Activated naive CD8-positive, alpha-beta T cell treated with anti-CD3 and anti-CD28 coated beads, Interleukin-2, amount 10 ng/mL, durations not matched to agents 7 days and 5 days (primary cell): Measurements from ENCODE around the gene EFCAB10. TPM values are rescaled to one million over a fixed set of nuclear protein-coding genes. Genes with fewer than 3 reads are reported as not detected.
"Not testable (repeated sequence)": the region's sequence is repeated elsewhere in the genome, so short reads cannot be mapped to it uniquely, and the experiment has no call there.

ENCODE experiments used
- ATAC-seq: fragments of 150-1000 bp; cut with Tn5 transposase; one replicate; pipeline ENCODE4 v1.10.0; 2021; ENCODE audit warnings: low read depth, moderate library complexity
- POLR2A ChIA-PET: fragments of 350-600 bp; sonication (Branson Sonifier 250); formaldehyde crosslinking; loops from one replicate; lab custom pipeline; 2021; ENCODE audit warnings: antibody characterized with exemption; lab: Charles Lee
- DNase-seq: peaks from one replicate; pipeline ENCODE4 v3.0.0; 2021
- H3K27ac Mint-ChIP-seq: one replicate; pipeline ENCODE4 v1.8.0; 2022; ENCODE audit warnings: mild to moderate bottlenecking, mixed read lengths
- H3K27me3 Mint-ChIP-seq: one replicate; pipeline ENCODE4 v1.8.0; 2022; ENCODE audit warnings: mild to moderate bottlenecking, moderate library complexity, mixed read lengths
- H3K36me3 Mint-ChIP-seq: one replicate; pipeline ENCODE4 v1.8.0; 2021; ENCODE audit warnings: mild to moderate bottlenecking, mixed read lengths
- H3K4me1 Mint-ChIP-seq: one replicate; pipeline ENCODE4 v1.8.0; 2021; ENCODE audit warnings: mixed read lengths
- H3K4me3 Mint-ChIP-seq: one replicate; pipeline ENCODE4 v1.8.0; 2022; ENCODE audit warnings: mild to moderate bottlenecking, moderate library complexity, mixed read lengths
- H3K9me3 Mint-ChIP-seq: one replicate; pipeline ENCODE4 v1.8.0; 2021; ENCODE audit warnings: mixed read lengths
- total RNA-seq, 2 experiments: library from RNA; stranded (reverse); gene quantifications; one replicate each; pipeline ENCODE4 v1.2.3, GENCODE V29; 2021

The EFCAB10 gene
- total RNA-seq, 2 experiments from 2014 or later, result not detected

DNA sequence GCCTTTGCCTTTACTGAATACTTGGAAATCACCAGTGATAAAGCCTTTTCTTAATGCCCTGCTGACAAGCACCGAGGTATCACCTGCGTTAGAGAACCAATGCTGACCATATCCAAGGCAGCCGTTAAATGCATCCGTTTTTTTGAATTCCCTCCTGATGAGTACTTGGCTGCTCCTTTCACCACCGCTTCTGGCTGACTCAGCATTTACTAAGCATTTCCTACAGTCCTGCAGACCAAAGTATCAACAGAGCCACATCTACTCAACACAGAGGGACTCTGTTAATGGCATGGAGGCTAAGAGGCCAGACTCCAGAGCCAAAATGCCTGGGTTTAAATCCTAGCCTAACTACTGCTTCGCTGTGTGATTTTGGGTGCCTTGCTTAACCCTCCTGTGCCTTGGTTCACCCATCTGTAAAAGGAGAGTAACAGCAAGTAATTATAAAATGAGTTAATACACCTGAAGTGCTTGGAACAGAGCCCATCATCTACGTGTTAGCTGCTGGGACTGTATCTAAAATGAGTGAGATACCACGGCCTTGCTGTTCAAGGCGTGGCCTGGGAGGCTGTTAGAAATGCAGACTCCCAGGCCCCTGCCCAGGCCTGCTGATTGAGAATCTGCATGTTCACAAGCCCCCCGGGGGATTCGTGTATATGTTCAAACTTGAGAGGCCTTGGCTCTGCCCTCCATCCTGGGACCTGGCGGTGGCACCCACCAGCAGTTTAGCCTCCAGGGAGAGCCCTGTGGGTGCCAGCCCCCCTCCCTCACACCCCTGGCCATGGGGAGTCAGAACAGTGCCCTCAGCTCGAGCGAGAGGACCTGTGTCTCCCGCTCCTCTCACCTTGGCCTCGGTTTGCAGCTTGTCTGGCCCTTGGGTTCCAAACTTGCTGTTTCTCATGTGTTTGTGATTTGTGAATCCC, 30.8 kb upstream of the EFCAB10 start:
- ATAC-seq (no peak), DNase-seq (no peak)
- Mint-ChIP-seq H3K27me3 (no peaks in the 10 kb centered on the region), H3K27ac (no peak overlapping the region), H3K9me3 (no peaks in the 10 kb centered on the region), H3K36me3 (no peaks in the 10 kb centered on the region), H3K4me1 (no peaks in the 10 kb centered on the region), H3K4me3 (no peak overlapping the region)
- POLR2A ChIA-PET, result no interaction called here

- H3K27me3 Mint-ChIP-seq, result no peaks in the 10 kb centered on the region
- ATAC-seq (no peak), DNase-seq (no peak)
- H3K9me3 Mint-ChIP-seq, result no peaks in the 10 kb centered on the region
- POLR2A ChIA-PET, result no interaction called here
- H3K27ac Mint-ChIP-seq, result no peak overlapping the region
- H3K4me1 Mint-ChIP-seq, result no peaks in the 10 kb centered on the region
- no peak overlapping the region for H3K4me3 Mint-ChIP-seq
- H3K36me3 Mint-ChIP-seq, result no peaks in the 10 kb centered on the region
These were observed 29.1 kb upstream of the EFCAB10 start for GRCh38 chr7:105610165-105610930.

GRCh38 chr7:105602325-105603305, 21.3 kb upstream of the EFCAB10 start:
- H3K27me3 Mint-ChIP-seq, result peaks cover 5% of the 10 kb centered on the region
- H3K36me3 Mint-ChIP-seq, result no peaks in the 10 kb centered on the region
- no peaks in the 10 kb centered on the region for H3K4me1 Mint-ChIP-seq
- no peak overlapping the region for H3K27ac Mint-ChIP-seq
- DNase-seq, result no peak
- no peaks in the 10 kb centered on the region for H3K9me3 Mint-ChIP-seq
- POLR2A ChIA-PET, result no interaction called here
- ATAC-seq, result no peak
- H3K4me3 Mint-ChIP-seq, result no peak overlapping the region

DNA sequence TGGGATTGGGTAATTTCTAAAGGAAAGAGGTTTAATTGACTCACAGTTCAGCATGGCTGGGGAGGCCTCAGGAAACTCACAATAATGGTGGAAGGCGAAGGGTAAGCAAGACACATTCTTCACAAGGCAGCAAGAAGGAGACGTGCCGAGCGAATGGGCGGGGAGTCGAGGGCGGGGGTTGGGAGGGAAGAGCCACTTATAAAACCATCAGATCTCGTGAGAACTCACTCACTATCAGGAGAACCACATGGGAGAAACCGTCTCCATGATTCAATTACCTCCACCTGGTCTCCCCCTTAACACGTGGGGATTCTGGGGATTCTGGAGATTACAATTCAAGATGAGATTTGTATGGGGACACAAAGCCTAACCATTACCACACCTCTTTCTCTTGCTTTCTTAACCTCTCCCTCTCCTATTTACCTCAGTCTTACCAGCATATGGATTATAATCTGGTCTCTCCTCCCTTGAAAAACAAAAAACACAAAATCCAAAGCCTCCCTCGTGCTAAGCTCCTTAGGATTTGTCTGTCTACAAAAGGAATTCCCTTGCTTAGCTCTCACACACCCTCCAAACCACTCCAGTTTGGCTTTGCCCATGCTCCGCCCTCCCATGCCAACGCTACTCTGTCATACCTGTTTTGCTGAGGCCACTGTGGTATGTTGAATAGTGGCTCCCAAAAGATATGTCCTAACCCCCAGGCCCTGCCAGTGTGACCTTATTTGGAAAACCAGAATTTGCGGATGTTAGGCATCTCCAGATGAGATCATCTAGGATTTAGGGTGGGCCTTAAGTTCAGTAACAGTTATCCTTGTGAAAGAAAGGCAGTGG, 19.6 kb upstream of the EFCAB10 start:
- ATAC-seq (no peak), DNase-seq (no peak)
- POLR2A ChIA-PET, result no interaction called here
- Mint-ChIP-seq H3K4me3 (no peak overlapping the region), H3K36me3 (no peaks in the 10 kb centered on the region), H3K27me3 (peaks cover 11% of the 10 kb centered on the region), H3K27ac (no peak overlapping the region), H3K4me1 (no peaks in the 10 kb centered on the region), H3K9me3 (no peaks in the 10 kb centered on the region)

- no peak for ATAC-seq
- DNase-seq, result no peak
- POLR2A ChIA-PET, result no interaction called here
- Mint-ChIP-seq H3K4me3 (no peak overlapping the region), H3K4me1 (no peaks in the 10 kb centered on the region), H3K27me3 (peaks cover 15% of the 10 kb centered on the region), H3K9me3 (no peaks in the 10 kb centered on the region), H3K36me3 (no peaks in the 10 kb centered on the region), H3K27ac (no peak overlapping the region)
These were observed 18.3 kb upstream of the EFCAB10 start for GRCh38 chr7:105599551-105599950.

DNA sequence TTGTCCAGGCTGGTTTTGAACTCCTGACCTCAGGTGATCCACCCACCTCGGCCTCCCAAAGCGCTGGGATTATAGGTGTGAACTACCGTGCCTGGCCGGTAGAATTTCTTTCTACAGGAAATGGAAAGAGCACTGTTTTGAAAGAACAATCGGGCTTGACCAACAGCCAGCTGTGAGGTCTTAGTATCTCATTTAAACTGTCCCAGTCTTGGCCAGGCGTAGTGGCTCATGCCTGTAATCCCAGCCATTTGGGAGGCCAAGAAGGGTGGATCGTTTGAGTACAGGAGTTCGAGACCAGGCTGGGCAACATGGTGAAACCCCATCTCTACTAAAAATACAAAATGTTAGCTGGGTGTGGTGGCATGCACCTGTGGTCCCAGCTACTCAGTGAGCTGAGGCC, 17.8 kb upstream of the EFCAB10 start:
- H3K27ac Mint-ChIP-seq, DNase-seq, POLR2A ChIA-PET, H3K4me3 Mint-ChIP-seq, H3K36me3 Mint-ChIP-seq, H3K9me3 Mint-ChIP-seq, ATAC-seq, H3K4me1 Mint-ChIP-seq: not testable (repeated sequence)
- peaks cover 17% of the 10 kb centered on the region for H3K27me3 Mint-ChIP-seq

GRCh38 chr7:105596866-105597265, 15.6 kb upstream of the EFCAB10 start:
- no peak overlapping the region for H3K4me3 Mint-ChIP-seq
- POLR2A ChIA-PET, result no interaction called here
- H3K9me3 Mint-ChIP-seq, result no peaks in the 10 kb centered on the region
- no peak for DNase-seq
- no peaks in the 10 kb centered on the region for H3K4me1 Mint-ChIP-seq
- no peak overlapping the region for H3K27ac Mint-ChIP-seq
- no peaks in the 10 kb centered on the region for H3K36me3 Mint-ChIP-seq
- H3K27me3 Mint-ChIP-seq, result peaks cover 26% of the 10 kb centered on the region
- no peak for ATAC-seq

DNA sequence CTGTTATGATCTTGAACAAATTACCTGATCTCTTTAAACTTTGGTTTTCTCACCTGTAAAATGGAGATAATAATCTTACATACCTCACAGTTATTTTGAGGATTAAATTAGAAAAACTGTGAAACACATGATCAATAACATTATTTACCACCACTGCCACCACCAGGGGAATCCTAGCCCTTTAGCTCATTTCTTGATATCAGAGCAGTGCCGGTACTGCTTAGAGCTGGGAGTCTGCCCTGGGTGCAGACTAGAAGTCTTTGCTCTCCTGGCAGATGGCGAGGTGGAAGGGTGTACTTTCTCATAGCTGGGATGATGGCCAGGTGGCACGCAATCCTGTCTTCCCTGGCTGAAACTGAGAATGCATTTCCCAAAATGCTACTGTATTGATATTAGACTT, 12.7 kb upstream of the EFCAB10 start:
- peaks cover 4% of the 10 kb centered on the region for H3K4me1 Mint-ChIP-seq
- ATAC-seq (no peak), DNase-seq (no peak)
- H3K4me3 Mint-ChIP-seq, result no peak overlapping the region
- H3K27ac Mint-ChIP-seq, result no peak overlapping the region
- POLR2A ChIA-PET, result no interaction called here
- H3K36me3 Mint-ChIP-seq, result no peaks in the 10 kb centered on the region
- H3K27me3 Mint-ChIP-seq, result peaks cover 23% of the 10 kb centered on the region
- no peaks in the 10 kb centered on the region for H3K9me3 Mint-ChIP-seq

GRCh38 chr7:105591522-105591921, 10.2 kb upstream of the EFCAB10 start:
- H3K4me3 Mint-ChIP-seq, result no peak overlapping the region
- POLR2A ChIA-PET, result no interaction called here
- H3K9me3 Mint-ChIP-seq, result no peaks in the 10 kb centered on the region
- peaks cover 7% of the 10 kb centered on the region for H3K4me1 Mint-ChIP-seq
- H3K27me3 Mint-ChIP-seq, result peaks cover 14% of the 10 kb centered on the region
- ATAC-seq (no peak), DNase-seq (no peak)
- H3K36me3 Mint-ChIP-seq, result no peaks in the 10 kb centered on the region
- no peak overlapping the region for H3K27ac Mint-ChIP-seq

DNA sequence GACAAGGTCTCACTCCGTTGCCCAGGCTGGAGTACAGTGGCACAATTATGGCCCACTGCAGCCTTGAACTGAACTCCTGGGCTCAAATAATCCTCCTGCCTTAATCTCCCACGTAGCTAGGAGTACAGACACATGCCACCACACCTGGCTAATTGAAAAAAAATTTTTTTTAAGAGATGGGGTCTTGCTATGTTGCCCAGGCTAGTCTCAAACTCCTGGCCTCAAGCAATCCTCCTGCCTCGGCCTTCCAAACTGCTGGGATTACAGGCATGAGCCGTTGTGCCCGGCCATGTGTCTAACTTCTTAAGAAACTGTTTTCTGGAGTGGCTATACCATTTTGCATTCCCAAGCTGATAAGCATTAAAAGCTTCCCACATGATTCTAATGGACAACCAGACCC, 9.5 kb upstream of the EFCAB10 start:
- H3K36me3 Mint-ChIP-seq, result no peaks in the 10 kb centered on the region
- peaks cover 7% of the 10 kb centered on the region for H3K4me1 Mint-ChIP-seq
- H3K27ac Mint-ChIP-seq, result no peak overlapping the region
- DNase-seq (no peak), ATAC-seq (no peak)
- POLR2A ChIA-PET, result no interaction called here
- no peak overlapping the region for H3K4me3 Mint-ChIP-seq
- H3K9me3 Mint-ChIP-seq, result no peaks in the 10 kb centered on the region
- peaks cover 14% of the 10 kb centered on the region for H3K27me3 Mint-ChIP-seq

GRCh38 chr7:105589356-105590077, 8.2 kb upstream of the EFCAB10 start:
- H3K36me3 Mint-ChIP-seq, result peaks cover under 1% of the 10 kb centered on the region
- H3K4me3 Mint-ChIP-seq, result no peak overlapping the region
- H3K27ac Mint-ChIP-seq, result no peak overlapping the region
- POLR2A ChIA-PET, result interaction anchor here (0.8 kb wide), 1 partner anchor 58 kb away, joined by 4 read pairs; no protein-coding TSS in a partner anchor
- H3K9me3 Mint-ChIP-seq, result no peaks in the 10 kb centered on the region
- ATAC-seq (peak; percentile 93), DNase-seq (peak; percentile 42)
- H3K27me3 Mint-ChIP-seq, result peaks cover 11% of the 10 kb centered on the region
- H3K4me1 Mint-ChIP-seq, result peaks cover 7% of the 10 kb centered on the region
